WTC11 (cell line): ENCODE measurements around the gene ZKSCAN8. TPM values are rescaled to one million over a fixed set of nuclear protein-coding genes. Genes with fewer than 3 reads are reported as not detected.

Experiments
- ATAC-seq: fragments of 200-7000 bp; cut with Tn5 transposase; 2 replicates; pipeline ENCODE4 v1.10.0; 2021; ENCODE audit warnings: mild to moderate bottlenecking, moderate library complexity
- CTCF ChIA-PET: fragments of 300-600 bp; sonication (Branson Sonifier 250); formaldehyde crosslinking; loops from one replicate; lab custom pipeline; 2021; ENCODE audit warnings: antibody characterized with exemption; lab: Charles Lee
- POLR2A ChIA-PET: fragments of 350-600 bp; sonication (Branson Sonifier 250); formaldehyde crosslinking; loops from one replicate; lab custom pipeline; 2021; ENCODE audit warnings: antibody characterized with exemption; lab: Charles Lee
- DNase-seq: peaks from one replicate; pipeline ENCODE4 v3.0.0; 2021; ENCODE audit warnings: low spot score
- H3K27ac Mint-ChIP-seq: 2 replicates; pipeline ENCODE4 v1.8.0; 2021; ENCODE audit warnings: mixed read lengths
- H3K27me3 Mint-ChIP-seq: 2 replicates; pipeline ENCODE4 v1.8.0; 2021; ENCODE audit warnings: low read depth, mild to moderate bottlenecking, moderate library complexity, mixed read lengths
- H3K36me3 Mint-ChIP-seq: 2 replicates; pipeline ENCODE4 v1.8.0; 2021; ENCODE audit warnings: mixed read lengths
- H3K4me1 Mint-ChIP-seq: 2 replicates; pipeline ENCODE4 v1.8.0; 2022; ENCODE audit warnings: mixed read lengths
- H3K4me3 Mint-ChIP-seq: 2 replicates; pipeline ENCODE4 v1.8.0; 2021; ENCODE audit warnings: mild to moderate bottlenecking, moderate library complexity, mixed read lengths
- H3K9me3 Mint-ChIP-seq: 2 replicates; pipeline ENCODE4 v1.8.0; 2021; ENCODE audit warnings: mixed read lengths
- ATF1 ChIP-seq: sonication (generic); formaldehyde crosslinking; IDR thresholded peaks from 2 replicates; pipeline ENCODE4 v1.8.1; 2023; ENCODE audit warnings: mild to moderate bottlenecking, moderate library complexity, missing genetic modification reagents
- CBFB ChIP-seq: sonication (generic); formaldehyde crosslinking; IDR thresholded peaks from 2 replicates; pipeline ENCODE4 v1.8.1; 2022; ENCODE audit warnings: mild to moderate bottlenecking, low read depth, missing genetic modification reagents
- CREM ChIP-seq: sonication (generic); formaldehyde crosslinking; IDR thresholded peaks from 2 replicates; pipeline ENCODE4 v1.8.1; 2022; ENCODE audit warnings: mild to moderate bottlenecking, missing genetic modification reagents, moderate library complexity
- EMX1 ChIP-seq: fragments of 250-450 bp; sonication (Bioruptor Pico); IDR thresholded peaks from 2 replicates; pipeline ENCODE4 v1.8.0; 2021; ENCODE audit warnings: mild to moderate bottlenecking
- ETV6 ChIP-seq: sonication (generic); formaldehyde crosslinking; IDR thresholded peaks from 2 replicates; pipeline ENCODE4 v1.8.1; 2022; ENCODE audit warnings: mild to moderate bottlenecking, missing genetic modification reagents
- FOXJ3 ChIP-seq: sonication (generic); formaldehyde crosslinking; IDR thresholded peaks from 2 replicates; pipeline ENCODE4 v1.9.0; 2021; ENCODE audit warnings: missing genetic modification reagents, mild to moderate bottlenecking, borderline replicate concordance
- IRF2 ChIP-seq: sonication (generic); formaldehyde crosslinking; IDR thresholded peaks from 2 replicates; pipeline ENCODE4 v1.8.0; 2022; ENCODE audit warnings: low read depth, missing genetic modification reagents, borderline replicate concordance
- JAZF1 ChIP-seq: fragments of 250-450 bp; sonication (Bioruptor Pico); IDR thresholded peaks from 2 replicates; pipeline ENCODE4 v1.9.0; 2021; ENCODE audit warnings: moderate library complexity, mild to moderate bottlenecking, inconsistent platforms
- MAX ChIP-seq: sonication (generic); formaldehyde crosslinking; IDR thresholded peaks from 2 replicates; pipeline ENCODE4 v1.8.0; 2022; ENCODE audit warnings: mild to moderate bottlenecking, missing genetic modification reagents
- MLX ChIP-seq: sonication (generic); formaldehyde crosslinking; IDR thresholded peaks from 2 replicates; pipeline ENCODE4 v1.8.1; 2023; ENCODE audit warnings: mild to moderate bottlenecking, missing genetic modification reagents, moderate library complexity
- NFATC4 ChIP-seq: fragments of 250-450 bp; sonication (Bioruptor Pico); IDR thresholded peaks from 2 replicates; pipeline ENCODE4 v1.9.0; 2021; ENCODE audit warnings: mild to moderate bottlenecking
- NR1H2 ChIP-seq: sonication (generic); formaldehyde crosslinking; IDR thresholded peaks from 2 replicates; pipeline ENCODE4 v1.9.0; 2021; ENCODE audit warnings: mild to moderate bottlenecking, moderate library complexity, missing genetic modification reagents
- NR2C2 ChIP-seq: sonication (generic); formaldehyde crosslinking; IDR thresholded peaks from 2 replicates; pipeline ENCODE4 v1.8.0; 2022; ENCODE audit warnings: mild to moderate bottlenecking, missing genetic modification reagents
- PREB ChIP-seq: sonication (generic); formaldehyde crosslinking; IDR thresholded peaks from 2 replicates; pipeline ENCODE4 v1.8.1; 2022; ENCODE audit warnings: mild to moderate bottlenecking, missing genetic modification reagents, moderate library complexity, borderline replicate concordance
- ZNF317 ChIP-seq: sonication (generic); formaldehyde crosslinking; IDR thresholded peaks from 2 replicates; pipeline ENCODE4 v1.8.1; 2023; ENCODE audit warnings: low read depth, mild to moderate bottlenecking, moderate library complexity, missing genetic modification reagents, borderline replicate concordance
- ZNF512 ChIP-seq: sonication (generic); formaldehyde crosslinking; IDR thresholded peaks from 2 replicates; pipeline ENCODE4 v1.8.1; 2022; ENCODE audit warnings: missing genetic modification reagents, borderline replicate concordance
- total RNA-seq: library from RNA; stranded (reverse); gene quantifications from 3 replicates; pipeline ENCODE4 v1.2.3, GENCODE V29; 2021
- TF ChIP-seq, protein P1 (sequence below): fragments of 250-450 bp; sonication (Bioruptor Pico); IDR thresholded peaks from 2 replicates; pipeline ENCODE4 v1.9.0; 2021; ENCODE audit warnings: mild to moderate bottlenecking
- TF ChIP-seq, protein P2 (sequence below): sonication (generic); formaldehyde crosslinking; IDR thresholded peaks from 2 replicates; pipeline ENCODE4 v1.8.1; 2023; ENCODE audit warnings: mild to moderate bottlenecking, moderate library complexity, missing genetic modification reagents
- TF ChIP-seq, protein P3 (sequence below): sonication (generic); formaldehyde crosslinking; IDR thresholded peaks from 2 replicates; pipeline ENCODE4 v1.8.1; 2022; ENCODE audit warnings: mild to moderate bottlenecking, moderate library complexity, missing genetic modification reagents

The ZKSCAN8 gene
- total RNA-seq, 1 experiment from 2014 or later = 21.7 TPM

DNA sequence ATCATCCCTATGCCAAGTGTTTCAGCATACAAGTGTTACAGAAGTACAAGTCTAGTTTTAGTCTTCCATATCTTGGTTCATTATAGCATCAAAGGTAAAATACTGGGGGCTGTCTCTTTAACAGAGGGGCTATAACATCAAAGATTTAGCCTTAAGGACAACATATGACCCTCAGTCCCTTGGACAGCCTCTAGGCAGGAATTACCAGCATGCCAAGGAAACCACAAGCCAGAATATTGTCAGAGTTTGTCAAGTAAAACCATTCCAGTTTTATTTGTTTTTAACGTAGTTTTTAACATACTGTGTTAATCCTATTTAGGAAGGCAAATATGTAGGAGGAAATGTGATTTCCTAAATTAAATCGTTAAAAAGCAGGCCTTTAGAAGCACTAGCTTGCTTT is 18.6 kb downstream of the ZKSCAN8 start:
- H3K27me3 Mint-ChIP-seq = peaks cover 56% of the 10 kb centered on the region
- peaks cover 16% of the 10 kb centered on the region for H3K9me3 Mint-ChIP-seq
- POLR2A ChIA-PET = no interaction called here
- TF ChIP-seq, protein P1, sequence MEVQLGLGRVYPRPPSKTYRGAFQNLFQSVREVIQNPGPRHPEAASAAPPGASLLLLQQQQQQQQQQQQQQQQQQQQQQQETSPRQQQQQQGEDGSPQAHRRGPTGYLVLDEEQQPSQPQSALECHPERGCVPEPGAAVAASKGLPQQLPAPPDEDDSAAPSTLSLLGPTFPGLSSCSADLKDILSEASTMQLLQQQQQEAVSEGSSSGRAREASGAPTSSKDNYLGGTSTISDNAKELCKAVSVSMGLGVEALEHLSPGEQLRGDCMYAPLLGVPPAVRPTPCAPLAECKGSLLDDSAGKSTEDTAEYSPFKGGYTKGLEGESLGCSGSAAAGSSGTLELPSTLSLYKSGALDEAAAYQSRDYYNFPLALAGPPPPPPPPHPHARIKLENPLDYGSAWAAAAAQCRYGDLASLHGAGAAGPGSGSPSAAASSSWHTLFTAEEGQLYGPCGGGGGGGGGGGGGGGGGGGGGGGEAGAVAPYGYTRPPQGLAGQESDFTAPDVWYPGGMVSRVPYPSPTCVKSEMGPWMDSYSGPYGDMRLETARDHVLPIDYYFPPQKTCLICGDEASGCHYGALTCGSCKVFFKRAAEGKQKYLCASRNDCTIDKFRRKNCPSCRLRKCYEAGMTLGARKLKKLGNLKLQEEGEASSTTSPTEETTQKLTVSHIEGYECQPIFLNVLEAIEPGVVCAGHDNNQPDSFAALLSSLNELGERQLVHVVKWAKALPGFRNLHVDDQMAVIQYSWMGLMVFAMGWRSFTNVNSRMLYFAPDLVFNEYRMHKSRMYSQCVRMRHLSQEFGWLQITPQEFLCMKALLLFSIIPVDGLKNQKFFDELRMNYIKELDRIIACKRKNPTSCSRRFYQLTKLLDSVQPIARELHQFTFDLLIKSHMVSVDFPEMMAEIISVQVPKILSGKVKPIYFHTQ (CRISPR knock-in tag) = no peak; the same call in 1 of the 2 replicates
- no peak for TF ChIP-seq NR2C2 (CRISPR knock-in tag)
- no peak for TF ChIP-seq ZNF512
- TF ChIP-seq NR1H2 = no peak
- no peak for TF ChIP-seq ATF1 (CRISPR knock-in tag)
- TF ChIP-seq ZNF317 = no peak
- TF ChIP-seq, protein P2, sequence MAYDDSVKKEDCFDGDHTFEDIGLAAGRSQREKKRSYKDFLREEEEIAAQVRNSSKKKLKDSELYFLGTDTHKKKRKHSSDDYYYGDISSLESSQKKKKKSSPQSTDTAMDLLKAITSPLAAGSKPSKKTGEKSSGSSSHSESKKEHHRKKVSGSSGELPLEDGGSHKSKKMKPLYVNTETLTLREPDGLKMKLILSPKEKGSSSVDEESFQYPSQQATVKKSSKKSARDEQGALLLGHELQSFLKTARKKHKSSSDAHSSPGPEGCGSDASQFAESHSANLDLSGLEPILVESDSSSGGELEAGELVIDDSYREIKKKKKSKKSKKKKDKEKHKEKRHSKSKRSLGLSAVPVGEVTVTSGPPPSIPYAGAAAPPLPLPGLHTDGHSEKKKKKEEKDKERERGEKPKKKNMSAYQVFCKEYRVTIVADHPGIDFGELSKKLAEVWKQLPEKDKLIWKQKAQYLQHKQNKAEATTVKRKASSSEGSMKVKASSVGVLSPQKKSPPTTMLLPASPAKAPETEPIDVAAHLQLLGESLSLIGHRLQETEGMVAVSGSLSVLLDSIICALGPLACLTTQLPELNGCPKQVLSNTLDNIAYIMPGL (CRISPR knock-in tag) = no peak
- TF ChIP-seq, protein P3, sequence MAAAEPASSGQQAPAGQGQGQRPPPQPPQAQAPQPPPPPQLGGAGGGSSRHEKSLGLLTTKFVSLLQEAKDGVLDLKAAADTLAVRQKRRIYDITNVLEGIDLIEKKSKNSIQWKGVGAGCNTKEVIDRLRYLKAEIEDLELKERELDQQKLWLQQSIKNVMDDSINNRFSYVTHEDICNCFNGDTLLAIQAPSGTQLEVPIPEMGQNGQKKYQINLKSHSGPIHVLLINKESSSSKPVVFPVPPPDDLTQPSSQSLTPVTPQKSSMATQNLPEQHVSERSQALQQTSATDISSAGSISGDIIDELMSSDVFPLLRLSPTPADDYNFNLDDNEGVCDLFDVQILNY (CRISPR knock-in tag) = no peak
- no peak for TF ChIP-seq CBFB (CRISPR knock-in tag)
- TF ChIP-seq ETV6 (CRISPR knock-in tag) = no peak
- no peak for TF ChIP-seq NFATC4 (CRISPR knock-in tag)
- no peak for TF ChIP-seq CREM (CRISPR knock-in tag)
- TF ChIP-seq EMX1 = no peak
- TF ChIP-seq MAX (CRISPR knock-in tag) = no peak
- TF ChIP-seq PREB (CRISPR knock-in tag) = no peak
- no peak for TF ChIP-seq IRF2 (CRISPR knock-in tag)
- TF ChIP-seq JAZF1 (CRISPR knock-in tag) = no peak
- no peak for TF ChIP-seq MLX (CRISPR knock-in tag)
- no peak for TF ChIP-seq FOXJ3 (CRISPR knock-in tag)
- no peak for DNase-seq
- ATAC-seq = no peak
- CTCF ChIA-PET = no interaction called here
- H3K4me1 Mint-ChIP-seq = peaks cover 10% of the 10 kb centered on the region
- no peak overlapping the region for H3K4me3 Mint-ChIP-seq
- H3K27ac Mint-ChIP-seq = no peak overlapping the region
- H3K36me3 Mint-ChIP-seq = peaks cover 37% of the 10 kb centered on the region
